Fibroblast of pulmonary artery (primary cell): ENCODE measurements around the gene TPSAB1.

Source experiments
- DNase-seq: peaks from one replicate; pipeline ENCODE4 v3.0.0-alpha.2; 2010; ENCODE audit warnings: low read depth
- H3K4me3 ChIP-seq: replicated peaks from 2 replicates; pipeline ENCODE4 v1.5.1; 2011; ENCODE audit warnings: low read depth, mild to moderate bottlenecking, control low read depth, low read length, moderate library complexity
- CTCF ChIP-seq: IDR thresholded peaks from 2 replicates; pipeline ENCODE4 v1.5.1; 2011; ENCODE audit warnings: mild to moderate bottlenecking, control low read depth, low read length, inconsistent platforms; ENCODE audit errors: missing control alignments

TPSAB1 gene

GRCh38 chr16:1211451-1212268 is 28.8 kb upstream of the TPSAB1 start:
- DNase-seq = no peak
- H3K4me3 ChIP-seq = no peak overlapping the region
- TF ChIP-seq CTCF = no peak

GRCh38 chr16:1212616-1213194 is 27.8 kb upstream of the TPSAB1 start:
- H3K4me3 ChIP-seq = no peak overlapping the region
- no peak for TF ChIP-seq CTCF
- DNase-seq = no peak

GRCh38 chr16:1213231-1213630 is 27.3 kb upstream of the TPSAB1 start:
- DNase-seq = no peak
- H3K4me3 ChIP-seq = no peak overlapping the region
- TF ChIP-seq CTCF = no peak

GRCh38 chr16:1213796-1214372 is 26.6 kb upstream of the TPSAB1 start:
- no peak overlapping the region for H3K4me3 ChIP-seq
- no peak for DNase-seq

GRCh38 chr16:1214719-1215118 is 25.8 kb upstream of the TPSAB1 start:
- no peak for DNase-seq
- no peak overlapping the region for H3K4me3 ChIP-seq
- no peak for TF ChIP-seq CTCF

More at GRCh38 chr16:1213796-1214372, 26.6 kb upstream of the TPSAB1 start:
- no peak for TF ChIP-seq CTCF

GRCh38 chr16:1215574-1216295 is 24.8 kb upstream of the TPSAB1 start:
- no peak for TF ChIP-seq CTCF
- no peak overlapping the region for H3K4me3 ChIP-seq
- no peak for DNase-seq
